GM18909 (cell line): Measurements from ENCODE around the gene CTCFL.

ENCODE experiments used
- ATAC-seq: cut with Tn5 transposase; IDR thresholded peaks from one replicate; pipeline ENCODE4 v1.9.1; 2021; ENCODE audit warnings: mild to moderate bottlenecking; ENCODE audit not compliant: unreplicated experiment, poor library complexity

Gene CTCFL

DNA sequence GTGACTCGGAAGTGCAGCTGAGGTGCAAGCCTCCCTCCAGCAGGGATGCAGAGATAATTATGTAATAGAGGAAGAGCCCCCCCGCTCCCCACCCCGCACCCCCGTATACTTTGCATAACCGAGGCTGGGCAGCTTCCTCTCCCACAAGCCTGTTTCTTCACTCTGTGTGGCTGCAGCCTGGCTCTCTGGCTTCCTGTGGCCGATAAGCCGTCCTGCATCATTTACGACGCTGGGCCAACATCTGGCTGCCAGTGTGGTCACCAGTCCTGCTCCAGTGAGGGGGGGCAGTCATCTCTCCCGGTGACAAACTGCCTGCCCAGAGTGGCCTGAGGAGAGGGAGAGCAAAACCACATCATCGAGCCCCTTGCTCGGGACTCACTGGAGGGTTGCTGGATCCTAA, 74.5 kb downstream of the CTCFL start:
- peak; percentile 85 for ATAC-seq

DNA sequence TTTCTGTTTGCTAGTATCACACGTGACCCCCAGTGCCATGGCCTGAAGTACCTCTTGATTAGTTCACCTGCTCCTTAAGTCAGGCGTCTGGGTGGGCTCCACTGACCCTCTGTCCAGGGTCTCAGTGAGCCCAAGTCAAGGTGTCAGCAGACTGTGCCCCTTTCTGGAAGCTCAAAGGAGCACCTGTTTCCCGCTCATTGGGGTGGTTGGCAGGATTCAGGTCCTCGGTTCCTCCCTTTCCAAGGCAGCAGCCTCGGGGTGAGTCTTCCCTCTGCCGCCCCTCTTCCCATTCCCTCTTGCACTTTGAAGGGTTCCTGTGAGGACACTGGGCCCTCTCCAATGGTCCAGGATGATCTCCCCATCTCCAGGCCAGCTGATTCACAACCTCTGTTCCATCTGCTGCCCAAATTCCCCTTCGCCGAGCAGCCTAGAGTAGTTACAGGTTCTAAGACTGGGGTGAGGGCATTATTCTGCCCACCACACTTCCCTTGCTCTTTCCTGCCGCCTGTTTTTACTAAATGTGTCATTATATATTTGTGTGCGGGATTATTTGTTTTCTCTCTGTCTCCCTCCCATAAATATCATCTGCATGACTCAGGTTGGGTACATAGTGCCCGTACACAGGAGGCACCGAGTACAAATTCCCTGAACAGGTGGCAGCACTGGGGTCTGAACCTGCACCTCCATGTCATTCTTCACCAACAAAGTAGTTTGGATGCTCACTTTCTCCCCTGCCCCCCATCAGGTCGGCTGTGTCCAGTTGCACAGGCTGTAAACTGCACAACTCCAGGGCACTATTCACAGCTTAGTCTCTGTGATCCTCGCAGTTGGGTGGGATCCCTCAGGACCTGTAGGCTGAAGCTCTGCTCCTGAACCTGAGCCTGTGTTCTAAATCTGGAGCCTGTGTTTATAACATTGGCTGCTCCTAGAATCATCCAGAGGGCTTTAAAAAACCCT, 75.3 kb downstream of the CTCFL start:
- no peak for ATAC-seq

GRCh38 chr20:57448764-57449354, 76.1 kb downstream of the CTCFL start:
- no peak for ATAC-seq
